CD4-positive, alpha-beta T cell treated with Interleukin-15 for 4 hours (primary cell): ENCODE data around the gene MOB3B.

Experiments used
- DNase-seq: peaks from one replicate; pipeline ENCODE4 v3.0.0-alpha.2; 2020; ENCODE audit warnings: low spot score

Gene MOB3B

DNA sequence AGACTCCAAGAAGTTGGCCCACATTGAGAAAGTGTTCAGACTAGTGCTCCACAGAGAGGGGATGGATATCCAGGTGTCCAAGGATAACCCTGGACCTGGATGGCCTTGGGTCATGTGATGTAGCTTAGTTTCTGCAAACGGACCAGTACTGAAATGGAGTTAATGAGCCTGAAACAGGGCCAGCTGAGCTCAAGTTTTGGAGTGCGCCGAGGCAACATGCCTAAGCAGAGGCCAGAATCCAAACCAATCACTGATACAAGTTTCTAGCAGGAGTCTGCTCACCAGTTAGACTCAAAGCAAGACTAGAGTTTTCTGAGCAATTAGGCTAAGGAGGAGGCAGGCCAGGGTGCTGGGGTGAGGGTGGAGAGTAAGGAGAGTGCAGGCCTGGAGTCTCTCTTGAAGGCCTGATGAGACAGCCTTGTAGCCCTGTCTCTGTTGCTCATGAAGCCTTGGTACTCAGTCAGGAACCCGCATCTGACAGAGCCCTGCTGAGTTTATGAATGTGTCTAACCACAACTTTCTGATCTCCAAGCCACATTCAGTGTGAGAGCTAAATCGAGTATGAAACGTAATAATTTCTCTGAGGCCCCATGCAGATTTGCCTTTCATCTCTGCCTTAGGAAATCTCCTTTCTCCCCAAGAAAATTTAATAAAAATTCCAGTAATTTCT is 163.8 kb downstream of the MOB3B start:
- DNase-seq = no peak

DNA sequence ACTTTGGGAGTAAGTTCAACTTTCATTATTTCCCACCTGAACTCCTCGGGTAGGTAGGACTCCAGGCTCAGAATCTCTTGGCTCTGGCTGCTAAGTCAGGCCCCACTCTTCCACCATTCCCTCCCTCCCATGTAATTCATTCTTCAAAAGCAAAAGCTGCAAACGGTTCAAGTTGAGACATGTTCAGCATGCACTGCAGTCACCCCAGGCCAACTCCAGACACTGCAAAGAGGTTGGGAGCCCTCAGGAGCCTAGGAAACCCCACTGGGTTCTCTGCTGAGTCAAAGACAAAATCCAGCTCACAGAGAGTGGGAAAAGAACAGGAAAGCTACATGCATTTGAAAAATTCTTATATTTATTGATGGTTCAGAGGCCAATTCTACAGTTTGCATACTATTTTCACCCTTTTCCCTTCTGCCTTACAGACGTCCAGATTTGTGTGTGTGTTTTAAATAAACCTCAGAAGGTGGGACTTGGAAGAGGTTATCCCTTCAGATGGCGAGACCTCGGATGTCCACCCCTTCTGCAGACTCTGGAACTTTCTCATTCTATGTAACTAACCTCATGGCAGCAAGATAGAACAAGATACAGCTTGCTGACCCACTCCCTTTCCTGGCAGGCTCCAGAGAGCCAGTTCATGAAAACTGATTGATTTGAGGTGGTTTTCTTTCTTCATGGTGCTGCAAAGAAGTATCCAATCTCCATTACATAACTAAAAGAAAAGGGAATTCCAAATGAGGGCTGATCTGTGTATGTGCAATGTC is 167.0 kb downstream of the MOB3B start:
- DNase-seq = no peak

DNA sequence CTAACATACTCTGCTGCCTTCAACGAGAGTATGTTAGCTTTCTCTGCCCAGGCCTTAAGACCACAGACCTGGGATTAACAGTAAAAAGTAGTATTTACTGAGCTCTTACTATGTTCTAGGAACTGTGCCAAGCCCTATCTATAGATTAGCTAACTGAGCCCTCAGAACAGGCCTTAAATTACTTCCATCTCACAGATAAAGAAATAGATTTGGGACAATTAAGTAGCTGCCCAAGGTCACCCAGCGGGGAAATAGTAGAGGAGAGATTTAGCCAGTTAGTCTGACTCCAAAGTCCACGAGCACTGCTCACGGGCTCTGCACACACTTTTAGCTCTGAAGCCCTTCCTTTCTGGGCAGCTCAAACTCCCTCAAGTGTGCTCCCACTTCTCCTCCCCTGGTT is 168.1 kb downstream of the MOB3B start:
- DNase-seq = no peak

DNA sequence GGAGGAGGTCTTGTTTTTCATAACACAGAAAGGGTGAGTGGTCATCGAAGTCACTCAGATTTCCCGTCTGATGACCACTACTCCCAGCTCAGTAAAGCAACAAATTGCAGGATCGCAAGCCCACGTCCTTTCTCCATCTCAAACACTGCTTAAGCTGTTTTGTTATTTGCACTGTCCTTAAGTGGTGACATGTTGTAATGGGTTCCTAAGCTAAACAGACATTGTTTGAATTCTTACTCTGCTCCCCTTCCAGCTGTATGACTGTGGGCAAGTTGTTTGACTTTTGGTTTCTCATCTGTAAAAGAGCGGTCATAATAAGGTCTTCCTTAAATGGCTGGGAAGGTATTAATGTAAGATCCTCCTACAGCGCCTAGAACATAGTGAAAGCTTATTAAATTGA is 169.9 kb downstream of the MOB3B start:
- DNase-seq = no peak

DNA sequence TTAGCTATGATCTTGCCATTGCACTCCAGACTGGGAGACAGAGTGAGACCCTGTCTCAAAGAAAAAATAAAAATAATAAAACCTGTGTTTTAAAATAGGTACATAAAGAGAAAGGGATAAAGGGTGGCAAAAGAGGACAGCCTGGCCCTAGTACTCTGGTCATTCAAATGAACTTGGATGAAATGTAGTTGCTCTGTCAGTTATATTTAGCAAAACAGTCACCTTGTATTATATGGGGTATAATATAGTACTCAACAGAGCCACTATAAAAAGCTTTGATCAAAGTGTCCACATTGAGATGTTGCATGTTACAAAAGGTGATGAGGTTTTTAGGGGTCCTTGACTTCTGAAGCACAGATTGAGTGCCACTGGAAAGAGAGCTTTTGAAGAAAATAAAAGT is 171.6 kb downstream of the MOB3B start:
- no peak for DNase-seq

DNA sequence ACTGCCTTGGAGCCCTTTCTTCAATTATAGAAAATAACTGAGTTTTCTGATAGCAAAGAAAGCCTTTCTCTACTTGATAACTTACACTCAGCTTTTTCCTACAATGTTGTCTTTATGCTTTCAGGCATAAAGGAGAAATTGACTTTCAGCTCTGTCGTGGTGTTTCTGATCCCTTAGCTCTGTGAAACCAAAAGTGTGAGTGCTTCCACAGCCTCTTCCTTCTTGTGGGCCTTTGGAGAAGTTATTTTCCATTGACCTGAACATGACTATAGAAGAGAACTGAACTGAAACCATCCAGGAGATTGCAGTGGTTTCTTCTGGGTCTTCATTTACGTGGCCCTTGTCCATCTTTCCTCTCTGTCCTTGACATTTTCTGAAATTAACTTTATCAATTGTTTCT is 173.2 kb downstream of the MOB3B start:
- no peak for DNase-seq

DNA sequence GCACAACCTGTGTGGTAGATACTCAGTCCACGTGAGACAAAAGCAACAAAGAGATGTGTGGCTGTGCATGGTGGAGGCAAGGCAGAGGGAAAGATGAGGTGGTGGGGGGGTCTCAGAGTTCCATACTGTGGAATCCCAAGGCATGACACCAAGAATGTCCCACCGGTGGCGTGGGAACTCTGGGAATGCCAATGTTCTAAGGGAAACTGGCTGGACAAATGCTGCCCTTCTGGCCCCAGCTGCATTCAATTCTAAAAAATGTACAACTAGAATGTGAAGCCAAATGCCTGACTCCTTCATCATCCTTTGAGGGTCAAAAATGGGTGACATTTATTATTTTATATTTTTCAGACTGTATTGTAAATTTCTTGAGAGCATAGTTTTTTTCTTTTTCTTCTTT is 174.4 kb downstream of the MOB3B start:
- no peak for DNase-seq

DNA sequence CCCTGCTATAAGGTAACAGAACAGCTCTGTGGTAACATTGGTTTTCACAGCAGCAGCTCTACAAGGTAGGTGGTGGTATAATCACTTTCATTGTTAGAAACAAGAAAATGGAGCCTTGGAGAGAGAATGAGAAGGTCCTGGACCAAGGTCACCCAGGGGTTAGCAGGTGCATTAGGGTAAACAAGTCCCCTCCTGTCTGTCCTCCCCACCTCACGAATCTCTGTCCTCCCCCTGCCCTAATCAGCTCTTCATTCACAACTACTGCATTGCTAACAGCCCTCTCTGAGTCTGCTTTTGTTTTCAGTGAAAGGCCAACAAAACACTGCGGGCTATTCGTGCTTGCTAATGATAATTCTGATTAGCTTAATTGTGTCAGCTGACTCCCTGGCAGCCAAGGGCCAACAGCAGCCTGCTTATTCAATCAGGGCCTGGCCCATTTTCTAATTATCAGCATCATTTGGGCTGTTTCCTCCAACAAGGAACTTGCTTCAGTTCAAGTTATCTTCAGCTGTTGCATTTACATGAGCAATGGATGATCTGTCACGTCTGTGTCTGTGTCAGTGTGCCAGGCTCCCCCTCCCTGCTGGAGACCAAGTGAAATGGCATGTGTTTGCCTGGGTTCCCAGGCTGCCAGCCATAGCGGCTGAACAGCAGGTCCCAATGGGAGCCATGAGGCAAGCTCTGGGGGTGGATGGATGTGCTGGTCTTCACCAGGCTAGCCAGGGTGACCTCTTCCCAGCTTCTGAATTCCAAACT is 176.0 kb downstream of the MOB3B start:
- DNase-seq = no peak

DNA sequence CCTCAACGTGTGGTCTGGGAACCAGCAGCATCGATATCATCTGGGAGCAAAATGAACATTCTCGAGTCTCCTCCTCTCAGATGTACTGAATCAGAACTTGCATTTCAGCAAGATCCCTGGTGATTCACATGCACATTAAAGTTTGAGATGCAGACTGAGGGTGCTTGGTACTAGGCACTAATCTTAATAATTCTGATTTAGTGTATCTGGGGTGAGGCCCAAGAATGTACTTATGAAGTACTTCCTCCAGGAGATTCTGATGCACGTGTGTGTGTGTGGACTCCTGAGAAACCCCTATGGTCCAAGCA is 176.5 kb downstream of the MOB3B start:
- DNase-seq = no peak

DNA sequence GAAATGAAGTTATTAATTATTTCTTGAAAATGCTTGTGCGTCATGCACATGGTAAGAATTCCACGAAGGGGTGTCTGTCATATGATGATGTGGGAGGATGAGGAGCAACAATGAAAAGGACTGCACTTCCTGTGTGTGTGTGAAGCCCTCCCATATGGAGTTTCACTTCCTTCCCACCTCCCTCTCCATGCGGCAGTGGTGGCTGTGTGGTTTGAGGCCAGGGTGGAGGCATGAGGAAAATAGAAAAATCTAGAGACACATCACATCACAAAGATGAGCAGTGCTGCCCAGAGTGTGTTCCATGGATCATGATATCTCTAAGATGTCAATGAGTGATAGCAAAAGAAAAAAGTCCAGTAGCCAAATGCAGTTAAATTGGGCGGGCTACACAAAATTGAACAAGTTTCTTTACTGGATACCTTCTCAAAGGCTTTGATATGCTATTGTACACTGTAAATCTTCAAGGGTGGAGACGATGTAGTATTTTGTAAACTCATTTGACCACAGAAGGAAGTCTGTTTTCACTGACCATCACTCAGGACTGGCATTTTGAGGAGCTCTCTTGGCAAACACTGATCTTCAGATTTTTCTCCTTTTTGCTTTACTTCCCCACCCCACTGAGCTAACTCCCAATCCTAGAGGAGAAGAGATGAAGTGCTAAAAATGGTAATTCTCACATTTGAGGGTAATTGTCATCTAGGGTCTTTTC is 177.0 kb downstream of the MOB3B start:
- DNase-seq = no peak

DNA sequence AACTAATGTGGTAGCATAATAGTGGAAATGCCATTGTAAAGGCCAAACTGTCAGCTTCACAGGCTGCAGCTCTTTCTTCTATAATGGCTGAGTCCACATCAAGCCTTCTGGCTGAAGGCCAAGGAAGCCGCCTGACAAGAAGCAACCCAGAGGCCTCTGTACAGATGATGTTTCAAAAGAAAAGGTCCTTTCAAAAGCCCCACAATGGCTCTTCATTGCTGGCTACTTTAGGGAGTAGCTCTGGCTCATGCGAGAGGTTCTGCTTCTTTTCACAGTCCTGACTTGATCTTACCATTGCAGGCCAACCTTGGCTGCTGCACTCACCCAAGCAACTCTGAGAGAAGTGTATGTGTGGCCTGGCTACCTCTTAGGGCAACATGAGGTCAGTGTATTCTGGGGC is 178.2 kb downstream of the MOB3B start:
- no peak for DNase-seq

DNA sequence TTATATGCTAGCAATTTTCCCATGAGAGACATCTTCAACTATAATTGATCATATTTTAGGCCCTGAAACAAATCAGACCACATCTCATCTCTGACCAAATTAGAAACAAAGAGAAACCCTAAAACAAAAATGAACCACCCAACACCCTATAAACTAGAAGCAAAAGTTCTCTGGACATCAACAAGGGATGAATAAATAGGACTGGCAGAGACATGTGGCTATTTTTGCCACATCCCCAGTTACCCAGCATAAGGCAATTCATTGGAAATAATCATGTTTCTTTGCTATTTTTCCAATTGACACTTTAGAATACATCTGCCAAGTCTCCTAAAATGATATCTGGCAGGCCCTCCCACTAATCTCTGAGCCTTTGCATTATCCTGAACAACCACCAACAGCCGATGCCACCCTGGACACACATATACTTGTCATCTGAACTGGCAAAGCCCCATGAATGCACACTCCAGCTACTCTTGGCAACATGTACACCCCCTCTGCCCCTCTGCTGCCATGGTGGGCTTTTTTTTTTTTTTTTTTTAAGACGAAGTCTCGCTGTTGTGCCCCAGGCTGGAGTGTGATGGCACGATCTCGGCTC is 179.1 kb downstream of the MOB3B start:
- no peak for DNase-seq

DNA sequence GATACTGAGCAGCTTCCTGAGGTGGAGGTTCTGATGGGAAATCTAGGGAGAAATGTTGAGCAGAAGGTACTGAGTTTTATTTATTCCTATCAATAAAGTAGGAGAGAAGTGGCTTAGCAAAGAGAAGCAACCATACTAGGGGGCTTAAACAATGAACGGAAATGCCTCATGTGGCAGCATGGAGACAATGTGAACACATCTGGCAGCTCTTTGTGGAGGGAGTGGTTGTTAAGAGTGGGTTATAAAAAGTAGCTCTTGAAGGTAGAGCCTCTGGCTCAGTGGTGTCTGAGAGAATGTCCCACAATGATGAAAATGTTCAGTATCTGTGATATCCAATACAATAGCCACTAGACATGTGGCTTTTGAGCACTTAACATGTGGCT is 179.9 kb downstream of the MOB3B start:
- DNase-seq = no peak

DNA sequence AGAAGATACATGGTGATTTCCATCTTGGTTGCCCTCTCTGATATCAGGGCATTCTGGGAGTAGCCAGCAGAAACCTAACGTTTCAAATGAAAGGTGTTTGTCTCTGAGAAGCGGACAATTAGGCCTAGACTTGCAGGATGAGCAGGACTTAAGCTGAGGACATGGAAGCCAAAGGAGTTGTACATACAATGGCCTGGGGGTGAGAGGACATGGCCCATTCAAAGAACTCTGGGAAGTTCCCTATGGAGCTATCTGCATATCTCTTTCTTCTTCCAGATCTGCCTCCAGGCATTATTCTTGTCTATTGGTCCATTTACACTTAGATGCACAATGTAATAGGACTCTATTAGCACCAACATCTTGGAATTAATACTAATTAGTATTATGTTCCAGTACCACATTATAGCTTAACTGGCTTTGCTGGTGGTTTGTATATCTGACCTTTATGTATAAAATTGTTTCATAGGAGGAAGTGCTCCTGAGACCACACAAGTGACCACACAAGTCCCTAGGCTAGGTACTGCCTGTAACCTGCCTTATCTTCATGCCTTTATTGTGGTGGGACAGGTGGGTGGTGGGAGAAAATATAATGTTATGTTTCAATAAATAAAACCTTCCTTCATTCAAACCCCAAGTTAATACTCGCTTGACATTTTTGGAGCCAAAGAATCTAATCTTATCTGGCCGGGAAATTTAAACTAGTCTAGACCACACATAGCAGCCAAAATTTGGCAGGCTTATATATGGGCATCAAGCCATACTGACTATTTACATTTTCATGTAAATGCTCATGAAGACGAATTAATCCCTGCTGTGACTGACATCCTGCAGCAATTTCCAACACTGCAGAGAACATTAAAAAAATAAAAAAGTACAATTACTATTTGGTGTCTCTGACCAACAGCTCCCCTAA is 180.6 kb downstream of the MOB3B start:
- DNase-seq = no peak

DNA sequence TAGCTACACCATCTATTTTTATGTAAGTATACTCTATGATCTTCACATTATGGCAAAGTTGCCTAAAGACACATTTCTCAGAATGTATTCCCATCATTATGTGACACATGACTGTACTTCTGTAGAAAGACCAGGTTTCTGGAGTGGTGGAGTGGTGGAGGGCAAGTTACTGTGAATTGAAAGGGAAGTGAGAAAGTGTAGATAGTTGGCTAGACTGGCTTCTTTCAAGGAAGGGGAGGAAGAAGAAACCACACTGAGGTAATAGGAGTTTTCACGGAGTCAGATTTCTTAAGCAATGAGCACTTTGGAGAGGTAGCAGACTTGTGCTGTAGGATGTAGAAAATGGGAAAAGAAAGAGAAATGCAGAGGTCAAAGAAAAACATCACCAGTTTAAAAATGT is 181.7 kb downstream of the MOB3B start:
- DNase-seq = no peak

DNA sequence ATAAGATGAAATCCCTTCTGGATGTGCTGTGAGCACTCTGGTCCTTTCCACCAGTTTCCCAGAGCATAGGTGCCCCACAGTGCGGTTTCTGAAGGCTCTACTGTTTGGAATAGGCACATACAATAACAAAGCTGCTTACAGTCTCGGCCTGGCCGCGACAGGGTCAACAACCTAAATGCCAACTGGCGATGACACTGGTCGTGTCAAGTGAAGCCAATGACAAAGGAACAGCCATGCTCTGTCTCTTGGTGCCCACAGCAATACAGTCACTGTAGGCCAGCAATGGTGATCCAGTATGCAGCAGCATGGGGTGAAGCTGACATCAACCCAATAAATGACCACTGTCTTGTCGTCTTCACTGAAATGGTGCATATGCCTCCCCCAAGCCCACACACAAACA is 184.8 kb downstream of the MOB3B start:
- DNase-seq = no peak

DNA sequence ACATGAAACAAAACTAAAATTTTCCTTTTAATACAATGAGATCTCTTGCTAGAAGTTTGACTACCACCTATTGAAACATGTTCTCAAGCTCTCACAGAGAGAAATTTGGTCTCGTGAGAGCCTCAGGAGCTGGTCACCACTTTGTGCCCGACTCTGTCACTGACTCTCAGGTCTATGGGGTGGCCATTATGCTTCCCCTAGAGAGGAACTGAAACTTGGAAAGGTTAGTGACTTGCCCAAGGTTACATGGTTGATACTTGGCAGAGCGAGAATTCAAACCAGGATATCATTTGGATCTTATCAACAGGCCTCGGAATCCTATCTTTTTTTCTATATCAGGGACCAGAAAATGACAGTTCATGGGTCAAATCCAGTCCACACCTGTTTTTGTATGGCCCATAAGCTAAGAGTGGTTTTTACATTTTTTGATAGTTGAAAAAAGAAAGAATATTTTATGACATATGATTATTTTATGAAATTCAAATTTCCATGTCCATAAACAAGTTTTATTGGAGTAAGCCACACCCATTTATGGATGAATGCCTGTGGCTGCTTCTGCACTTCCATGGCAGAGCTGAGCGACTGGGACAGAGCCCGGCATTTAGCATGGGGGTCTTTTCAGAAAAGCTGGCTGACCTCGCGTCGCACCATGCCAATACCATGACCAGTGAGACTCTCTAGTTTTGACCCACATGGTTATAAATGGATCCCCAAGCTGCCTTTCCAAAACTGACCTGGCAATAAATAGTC is 187.9 kb downstream of the MOB3B start:
- no peak for DNase-seq

DNA sequence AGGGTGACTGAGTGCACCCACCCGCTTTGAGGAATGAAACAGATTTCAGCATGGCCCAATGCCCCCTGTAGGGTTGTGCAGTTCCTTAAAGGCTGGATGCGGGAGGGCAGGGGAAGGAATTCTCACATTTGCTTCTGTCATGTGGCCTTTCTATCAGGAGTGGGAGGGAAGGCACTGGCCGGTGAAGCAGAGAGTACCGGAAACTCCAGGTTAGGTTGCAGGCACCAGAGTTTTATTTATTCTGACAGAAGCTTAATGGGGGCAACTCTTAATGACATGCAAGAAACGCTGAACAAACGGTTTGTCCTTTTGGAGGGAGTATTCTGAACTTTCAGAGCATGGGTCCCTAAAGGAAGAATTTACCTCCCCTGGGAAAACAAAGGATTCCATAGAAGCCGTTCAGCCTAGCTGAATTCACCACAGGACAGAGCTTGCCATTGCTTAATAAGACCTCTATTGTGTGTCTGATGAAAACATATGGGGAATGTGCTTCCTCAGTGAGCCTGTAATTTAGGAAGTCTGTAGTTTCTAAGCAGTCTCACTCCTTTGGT is 188.6 kb downstream of the MOB3B start:
- no peak for DNase-seq

DNA sequence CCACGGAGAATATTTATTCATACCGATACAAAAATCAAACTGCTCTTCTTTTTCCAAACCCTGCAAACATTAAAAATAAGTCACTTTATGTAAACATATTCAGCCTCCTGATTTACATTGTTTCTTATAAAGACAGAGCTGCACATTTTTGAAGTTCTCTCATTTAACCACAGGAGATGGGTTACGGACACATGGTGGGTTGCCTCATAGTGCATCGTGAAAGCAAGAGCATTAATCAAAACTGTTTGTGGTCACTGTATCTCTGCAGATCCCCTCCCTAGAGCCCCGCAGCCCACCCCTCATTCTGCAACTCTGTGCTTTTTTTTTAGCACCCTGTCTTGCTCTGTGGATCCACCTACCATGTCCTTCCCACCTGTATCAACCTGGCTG is 189.3 kb downstream of the MOB3B start:
- no peak for DNase-seq

DNA sequence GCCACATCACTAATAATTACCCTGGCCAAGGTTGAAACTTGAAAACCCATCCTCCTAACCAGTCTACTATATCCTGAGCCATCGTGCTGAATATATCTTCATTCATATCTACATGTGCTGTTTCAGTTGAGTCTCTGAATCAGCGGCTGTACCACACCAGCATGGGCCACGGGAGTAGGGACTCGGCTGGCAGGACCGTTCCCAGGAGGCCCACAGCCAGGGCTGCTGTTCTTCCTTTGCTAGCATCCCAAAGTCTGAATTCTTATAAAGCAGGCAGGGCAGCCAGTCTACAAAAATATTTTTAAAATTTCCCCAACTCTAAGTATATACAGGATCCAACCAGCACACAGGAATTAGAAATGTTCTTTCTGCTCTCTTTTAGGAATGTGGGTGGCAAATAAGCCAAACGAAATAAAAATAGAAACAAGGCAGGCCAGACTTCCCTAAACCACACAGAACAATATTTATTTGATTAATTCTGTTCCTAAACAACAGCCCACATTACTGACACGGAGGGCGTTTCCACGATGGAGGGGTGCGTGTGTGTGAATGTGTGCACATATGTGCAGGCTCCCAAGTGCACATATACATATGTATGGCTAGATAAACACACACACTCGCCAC is 189.8 kb downstream of the MOB3B start:
- no peak for DNase-seq
